ENCODE data around the gene ASTE1.

DNA sequence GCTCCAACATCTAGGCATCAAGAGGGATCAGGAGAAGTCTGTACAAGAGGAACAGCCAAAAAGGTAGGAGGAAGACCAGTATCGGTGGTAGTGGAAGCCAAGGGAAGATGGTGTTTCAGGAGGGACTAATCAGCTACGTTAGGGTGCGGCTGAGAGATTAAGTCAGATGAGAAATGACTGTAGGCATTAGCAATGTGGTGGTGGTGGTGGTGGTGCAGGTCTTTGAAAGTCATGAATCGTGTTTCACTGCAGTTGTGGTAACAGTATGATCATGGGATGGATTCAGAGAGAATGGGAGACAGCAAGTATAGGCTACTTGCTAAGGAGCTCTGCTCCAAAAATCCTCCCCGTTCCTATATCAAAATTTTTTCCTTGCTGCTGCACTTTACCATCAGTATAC lies 35.5 kb downstream of the ASTE1 start:
- no peak for TF ChIP-seq POLR2A (IDR thresholded peaks at IDR 0.05)
- TF ChIP-seq, protein P1, sequence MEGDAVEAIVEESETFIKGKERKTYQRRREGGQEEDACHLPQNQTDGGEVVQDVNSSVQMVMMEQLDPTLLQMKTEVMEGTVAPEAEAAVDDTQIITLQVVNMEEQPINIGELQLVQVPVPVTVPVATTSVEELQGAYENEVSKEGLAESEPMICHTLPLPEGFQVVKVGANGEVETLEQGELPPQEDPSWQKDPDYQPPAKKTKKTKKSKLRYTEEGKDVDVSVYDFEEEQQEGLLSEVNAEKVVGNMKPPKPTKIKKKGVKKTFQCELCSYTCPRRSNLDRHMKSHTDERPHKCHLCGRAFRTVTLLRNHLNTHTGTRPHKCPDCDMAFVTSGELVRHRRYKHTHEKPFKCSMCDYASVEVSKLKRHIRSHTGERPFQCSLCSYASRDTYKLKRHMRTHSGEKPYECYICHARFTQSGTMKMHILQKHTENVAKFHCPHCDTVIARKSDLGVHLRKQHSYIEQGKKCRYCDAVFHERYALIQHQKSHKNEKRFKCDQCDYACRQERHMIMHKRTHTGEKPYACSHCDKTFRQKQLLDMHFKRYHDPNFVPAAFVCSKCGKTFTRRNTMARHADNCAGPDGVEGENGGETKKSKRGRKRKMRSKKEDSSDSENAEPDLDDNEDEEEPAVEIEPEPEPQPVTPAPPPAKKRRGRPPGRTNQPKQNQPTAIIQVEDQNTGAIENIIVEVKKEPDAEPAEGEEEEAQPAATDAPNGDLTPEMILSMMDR (IDR thresholded peaks at IDR 0.05), result no peak
